Loucy (cell line): Measurements from ENCODE around the gene LTB4R.
"Not testable (repeated sequence)": the region's sequence is repeated elsewhere in the genome, so short reads cannot be mapped to it uniquely, and the experiment has no call there.

ENCODE experiments used
- EZH2phosphoT487 ChIP-seq: fragments of 200-600 bp; IDR thresholded peaks from 2 replicates; pipeline ENCODE4 v1.6.1; 2018; ENCODE audit warnings: antibody characterized with exemption, mild to moderate bottlenecking, moderate library complexity, borderline replicate concordance
- TF ChIP-seq, protein P1 (sequence below): fragments of 200-600 bp; sonication (generic); conservative IDR thresholded peaks from 2 replicates; pipeline ENCODE4 v1.5.1; 2014; ENCODE audit warnings: mild to moderate bottlenecking, antibody characterized with exemption, low read length

DNA sequence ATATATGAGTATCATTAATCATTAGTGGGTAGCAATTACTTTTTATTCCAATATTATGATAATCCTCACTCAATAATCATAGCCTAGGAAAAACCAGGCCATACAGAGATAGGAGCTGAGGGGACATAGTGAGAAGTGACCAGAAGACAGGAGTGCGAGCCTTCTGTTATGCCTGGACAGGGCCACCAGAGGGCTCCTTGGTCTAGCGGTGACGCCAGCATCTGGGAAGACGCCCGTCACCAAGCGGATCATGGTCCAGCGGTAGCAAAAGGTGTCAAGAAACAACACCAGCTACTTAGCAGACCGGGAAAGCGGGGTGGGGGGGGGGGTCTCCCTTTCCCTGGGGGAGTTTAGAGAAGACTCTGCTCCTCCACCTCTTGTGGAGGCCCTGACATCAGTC is 16.6 kb downstream of the LTB4R start:
- TF ChIP-seq, protein P1, sequence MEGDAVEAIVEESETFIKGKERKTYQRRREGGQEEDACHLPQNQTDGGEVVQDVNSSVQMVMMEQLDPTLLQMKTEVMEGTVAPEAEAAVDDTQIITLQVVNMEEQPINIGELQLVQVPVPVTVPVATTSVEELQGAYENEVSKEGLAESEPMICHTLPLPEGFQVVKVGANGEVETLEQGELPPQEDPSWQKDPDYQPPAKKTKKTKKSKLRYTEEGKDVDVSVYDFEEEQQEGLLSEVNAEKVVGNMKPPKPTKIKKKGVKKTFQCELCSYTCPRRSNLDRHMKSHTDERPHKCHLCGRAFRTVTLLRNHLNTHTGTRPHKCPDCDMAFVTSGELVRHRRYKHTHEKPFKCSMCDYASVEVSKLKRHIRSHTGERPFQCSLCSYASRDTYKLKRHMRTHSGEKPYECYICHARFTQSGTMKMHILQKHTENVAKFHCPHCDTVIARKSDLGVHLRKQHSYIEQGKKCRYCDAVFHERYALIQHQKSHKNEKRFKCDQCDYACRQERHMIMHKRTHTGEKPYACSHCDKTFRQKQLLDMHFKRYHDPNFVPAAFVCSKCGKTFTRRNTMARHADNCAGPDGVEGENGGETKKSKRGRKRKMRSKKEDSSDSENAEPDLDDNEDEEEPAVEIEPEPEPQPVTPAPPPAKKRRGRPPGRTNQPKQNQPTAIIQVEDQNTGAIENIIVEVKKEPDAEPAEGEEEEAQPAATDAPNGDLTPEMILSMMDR = peak; percentile 44; the same call in 1 of the 2 replicates
- not testable (repeated sequence) for TF ChIP-seq EZH2phosphoT487
